Breast epithelium (tissue), 3 donors: Measurements from ENCODE around the gene SNAI3.

Source experiments
- CTCF ChIP-seq, 3 donors: fragments of 450-650 bp; IDR thresholded peaks; one replicate each; pipeline ENCODE4 v1.5.1; 2016 to 2017; ENCODE audit warnings: antibody characterized with exemption in 3 of 3, mild to moderate bottlenecking in 3 of 3, moderate library complexity in 3 of 3
- POLR2A ChIP-seq: fragments of 450-650 bp; IDR thresholded peaks from one replicate; pipeline ENCODE4 v1.6.1; 2016; ENCODE audit warnings: antibody characterized with exemption, mild to moderate bottlenecking, moderate library complexity
- POLR2AphosphoS5 ChIP-seq, 3 donors: sonication (generic); formaldehyde crosslinking; IDR thresholded peaks; one replicate each; pipeline ENCODE4 v1.6.1; 2017; ENCODE audit warnings: antibody characterized with exemption in 3 of 3

- TF ChIP-seq CTCF (IDR thresholded peaks at IDR 0.05) (no peak), POLR2A (no peak), POLR2AphosphoS5 (IDR thresholded peaks at IDR 0.05) (no peak)
Measured at GRCh38 chr16:88716601-88717001, 30.3 kb upstream of the SNAI3 start.
